ENCODE measurements around the gene HNRNPA1L2. TPM values are rescaled to one million over a fixed set of nuclear protein-coding genes. Genes with fewer than 3 reads are reported as not detected.
A peak's percentile ranks its signal among the peaks of the same experiment; 100 is the strongest.

The HNRNPA1L2 gene
- total RNA-seq, 1 experiment from 2014 or later, result 6.2 TPM

- ChIA-PET CTCF (interaction anchor here (0.8 to 1.9 kb wide), 13 partner anchors 9 to 486 kb away, joined by 3 to 49 read pairs (median 5); partner anchors contain the start of gene SUGT1), POLR2A (interaction anchor here (0.6 to 1.8 kb wide), 2 partner anchors 13 to 49 kb away, joined by 3 to 9 read pairs; partner anchors contain the start of gene SUGT1), RAD21 (ENCODE audit: low non-redundant PET in 1 of 2, low total read pairs in 2 of 2, uncharacterized antibody in 2 of 2, unreplicated experiment in 2 of 2) (interaction anchor here (0.8 to 2.0 kb wide), 3 partner anchors 144 to 303 kb away, joined by 3 to 6 read pairs (median 3); no protein-coding TSS in a partner anchor)
- Histone ChIP-seq H4K20me1 (ENCODE audit: insufficient read depth) (peaks cover 4% of the 10 kb centered on the region; the same call in 1 of the 2 replicates), H3K9me3 (ENCODE audit: control insufficient read depth in 1 of 2, insufficient read depth in 1 of 2, low read depth in 1 of 2, low read length in 2 of 2) (no peaks in the 10 kb centered on the region), H3K36me3 (ENCODE audit: control insufficient read depth in 1 of 2, insufficient read depth in 2 of 2, low read length in 2 of 2) (peaks cover 60 to 64% of the 10 kb centered on the region in 2 experiments), H3K9ac (ENCODE audit: low read length) (no peak overlapping the region), H3K27me3 (ENCODE audit: insufficient read depth, low read length) (no peaks in the 10 kb centered on the region), H3K27ac (ENCODE audit: low read depth, low read length) (no peak overlapping the region), H3K9me2 (ENCODE audit: insufficient read depth) (no peaks in the 10 kb centered on the region), H2AFZ (ENCODE audit: low read depth, low read length, poor library complexity, severe bottlenecking) (no peak overlapping the region), H3K79me2 (ENCODE audit: insufficient read depth, low read length) (peaks cover 71% of the 10 kb centered on the region), H3K4me3 (replicated peaks in 1 of 2; ENCODE audit: low read depth in 1 of 2, low read length in 2 of 2) (no peak overlapping the region), H3K4me2 (ENCODE audit: low read length) (no peak overlapping the region), H3K4me1 (ENCODE audit: control insufficient read depth in 1 of 2, insufficient read depth in 2 of 2, low read length in 2 of 2) (no peaks in the 10 kb centered on the region)
- TF ChIP-seq FOSL1 (IDR thresholded peaks at IDR 0.05; ENCODE audit: low read depth) (no peak), EZH2 (IDR thresholded peaks at IDR 0.05) (no peak), MAX (IDR thresholded peaks at IDR 0.05) (no peak), RAD21 (IDR thresholded peaks at IDR 0.05; ENCODE audit: low read depth) (no peak), TCF7L2 (IDR thresholded peaks at IDR 0.05; ENCODE audit: borderline replicate concordance, extremely low read depth, insufficient read depth, insufficient read length) (no peak)
- TF ChIP-seq, protein P1, sequence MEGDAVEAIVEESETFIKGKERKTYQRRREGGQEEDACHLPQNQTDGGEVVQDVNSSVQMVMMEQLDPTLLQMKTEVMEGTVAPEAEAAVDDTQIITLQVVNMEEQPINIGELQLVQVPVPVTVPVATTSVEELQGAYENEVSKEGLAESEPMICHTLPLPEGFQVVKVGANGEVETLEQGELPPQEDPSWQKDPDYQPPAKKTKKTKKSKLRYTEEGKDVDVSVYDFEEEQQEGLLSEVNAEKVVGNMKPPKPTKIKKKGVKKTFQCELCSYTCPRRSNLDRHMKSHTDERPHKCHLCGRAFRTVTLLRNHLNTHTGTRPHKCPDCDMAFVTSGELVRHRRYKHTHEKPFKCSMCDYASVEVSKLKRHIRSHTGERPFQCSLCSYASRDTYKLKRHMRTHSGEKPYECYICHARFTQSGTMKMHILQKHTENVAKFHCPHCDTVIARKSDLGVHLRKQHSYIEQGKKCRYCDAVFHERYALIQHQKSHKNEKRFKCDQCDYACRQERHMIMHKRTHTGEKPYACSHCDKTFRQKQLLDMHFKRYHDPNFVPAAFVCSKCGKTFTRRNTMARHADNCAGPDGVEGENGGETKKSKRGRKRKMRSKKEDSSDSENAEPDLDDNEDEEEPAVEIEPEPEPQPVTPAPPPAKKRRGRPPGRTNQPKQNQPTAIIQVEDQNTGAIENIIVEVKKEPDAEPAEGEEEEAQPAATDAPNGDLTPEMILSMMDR (IDR thresholded peaks at IDR 0.05 in 2 of 3, conservative IDR thresholded peaks at IDR 0.05 in 1 of 3; ENCODE audit: borderline replicate concordance in 1 of 3, insufficient read depth in 1 of 3, low read depth in 2 of 3, low read length in 2 of 3), result peak; percentile 20 to 61 (median 54); a peak in 4 of 6 replicates
- ATAC-seq (no peak), DNase-seq (ENCODE audit: low read depth, low spot score) (peak; percentile 16)
- BruUV-seq (replicated peaks), result no TSS peak
- intact Hi-C loops (cut with micrococcal nuclease), result loop anchor here (1.0 to 5.0 kb wide), 2 partner anchors 144 to 302 kb away; no protein-coding TSS in a partner anchor
These were observed 23.1 kb downstream of the HNRNPA1L2 start for GRCh38 chr13:52665325-52665724.

DNA sequence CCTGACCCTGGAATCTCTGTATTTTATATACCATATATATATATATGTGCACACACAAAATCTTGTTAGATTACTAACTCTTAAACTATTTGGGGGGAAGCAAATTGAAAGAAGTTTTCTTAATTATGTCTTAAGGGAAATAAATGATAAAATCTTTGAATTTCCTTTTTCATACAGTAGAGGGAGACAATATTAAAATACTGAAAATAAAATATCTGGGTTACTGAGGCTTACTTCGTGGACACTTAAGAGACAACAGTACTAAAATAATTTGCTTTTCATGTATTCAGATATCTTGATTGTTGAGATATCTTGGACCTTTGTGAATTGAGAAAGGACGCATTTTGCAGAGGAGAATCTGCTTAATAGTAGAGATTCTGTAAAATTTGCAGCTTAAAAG, 27.4 kb downstream of the HNRNPA1L2 start:
- no peak overlapping the region for H3K27ac ChIP-seq (ENCODE audit: low read depth, low read length)
- intact Hi-C loops (cut with micrococcal nuclease), result loop anchor here (5.0 kb wide), 1 partner anchor 298 kb away; no protein-coding TSS in a partner anchor
- ATAC-seq, result no peak
- H3K9me3 ChIP-seq (ENCODE audit: control insufficient read depth in 1 of 2, insufficient read depth in 1 of 2, low read depth in 1 of 2, low read length in 2 of 2), result no peaks in the 10 kb centered on the region
- no peak overlapping the region for H3K4me3 ChIP-seq (replicated peaks in 1 of 2; ENCODE audit: low read depth in 1 of 2, low read length in 2 of 2)
- ChIA-PET CTCF (no interaction called here), RAD21 (ENCODE audit: low non-redundant PET in 1 of 2, low total read pairs in 2 of 2, uncharacterized antibody in 2 of 2, unreplicated experiment in 2 of 2) (no interaction called here), POLR2A (no interaction called here)
- no peak overlapping the region for H3K4me2 ChIP-seq (ENCODE audit: low read length)
- DNase-seq (ENCODE audit: low read depth, low spot score), result no peak
- peaks cover 4% of the 10 kb centered on the region; the same call in 1 of the 2 replicates for H4K20me1 ChIP-seq (ENCODE audit: insufficient read depth)
- no peaks in the 10 kb centered on the region for H3K27me3 ChIP-seq (ENCODE audit: insufficient read depth, low read length)
- peaks cover 32 to 34% of the 10 kb centered on the region in 2 experiments for H3K36me3 ChIP-seq (ENCODE audit: control insufficient read depth in 1 of 2, insufficient read depth in 2 of 2, low read length in 2 of 2)
- peaks cover 91% of the 10 kb centered on the region for H3K79me2 ChIP-seq (ENCODE audit: insufficient read depth, low read length)
- H3K9ac ChIP-seq (ENCODE audit: low read length), result no peak overlapping the region
- H3K4me1 ChIP-seq (ENCODE audit: control insufficient read depth in 1 of 2, insufficient read depth in 2 of 2, low read length in 2 of 2), result no peaks in the 10 kb centered on the region
- BruUV-seq (replicated peaks), result no TSS peak
- H3K9me2 ChIP-seq (ENCODE audit: insufficient read depth), result no peaks in the 10 kb centered on the region
- TF ChIP-seq, protein P1 (IDR thresholded peaks at IDR 0.05 in 2 of 3, conservative IDR thresholded peaks at IDR 0.05 in 1 of 3; ENCODE audit: borderline replicate concordance in 1 of 3, insufficient read depth in 1 of 3, low read depth in 2 of 3, low read length in 2 of 3), result peak in 1 of 3 experiments; percentile 29; a peak in 1 of 6 replicates
- TF ChIP-seq EZH2phosphoT487 (IDR thresholded peaks at IDR 0.05; ENCODE audit: borderline replicate concordance), result no peak
- H2AFZ ChIP-seq (ENCODE audit: low read depth, low read length, poor library complexity, severe bottlenecking), result no peak overlapping the region

Measured in HCT116 (cell line).